ENCODE measurements around the gene FASTKD1.

GRCh38 chr2:169565686-169566085 is 8.0 kb downstream of the FASTKD1 start:
- TF ChIP-seq TAF1 (IDR thresholded peaks at IDR 0.05; ENCODE audit: borderline replicate concordance, insufficient read depth, low read length), result no peak
- TF ChIP-seq REST (IDR thresholded peaks at IDR 0.05; ENCODE audit: insufficient read depth in 1 of 2, low read depth in 2 of 2, low read length in 2 of 2), result no peak
- TF ChIP-seq POLR2AphosphoS5 (IDR thresholded peaks at IDR 0.05; ENCODE audit: low read depth, low read length), result no peak
- no peak for TF ChIP-seq SIN3A (IDR thresholded peaks at IDR 0.05; ENCODE audit: borderline replicate concordance, insufficient read depth, low read length)
- TF ChIP-seq FOXP2 (optimal IDR thresholded peaks at IDR 0.05; ENCODE audit: borderline replicate concordance, extremely low read depth, extremely low read length, insufficient read depth), result no peak

Data from PFSK-1 (cell line).